WTC11 (cell line): ENCODE measurements around the gene CCBE1.

Source experiments
- CREM ChIP-seq: sonication (generic); formaldehyde crosslinking; IDR thresholded peaks from 2 replicates; pipeline ENCODE4 v1.8.1; 2022; ENCODE audit warnings: mild to moderate bottlenecking, missing genetic modification reagents, moderate library complexity
- MYBL2 ChIP-seq: sonication (generic); formaldehyde crosslinking; IDR thresholded peaks from 2 replicates; pipeline ENCODE4 v1.8.1; 2023; ENCODE audit warnings: mild to moderate bottlenecking, moderate library complexity, missing genetic modification reagents
- RELA ChIP-seq: sonication (generic); formaldehyde crosslinking; IDR thresholded peaks from 2 replicates; pipeline ENCODE4 v1.8.1; 2022; ENCODE audit warnings: missing genetic modification reagents, mild to moderate bottlenecking, borderline replicate concordance
- TEAD1 ChIP-seq: sonication (generic); formaldehyde crosslinking; IDR thresholded peaks from 2 replicates; pipeline ENCODE4 v1.8.0; 2022; ENCODE audit warnings: mild to moderate bottlenecking, missing genetic modification reagents
- TEAD4 ChIP-seq: sonication (generic); formaldehyde crosslinking; IDR thresholded peaks from 2 replicates; pipeline ENCODE4 v1.8.0; 2022; ENCODE audit warnings: mild to moderate bottlenecking, missing genetic modification reagents
- ZBTB21 ChIP-seq: sonication (generic); formaldehyde crosslinking; IDR thresholded peaks from 2 replicates; pipeline ENCODE4 v1.8.1; 2023; ENCODE audit warnings: mild to moderate bottlenecking, missing genetic modification reagents, borderline replicate concordance
- ZNF416 ChIP-seq: fragments of 250-450 bp; sonication (Bioruptor Pico); IDR thresholded peaks from 2 replicates; pipeline ENCODE4 v1.9.0; 2021; ENCODE audit warnings: mild to moderate bottlenecking, inconsistent platforms
- TF ChIP-seq, protein P1 (sequence below): fragments of 200-600 bp; IDR thresholded peaks from 2 replicates; pipeline ENCODE4 v1.8.0; 2022; ENCODE audit warnings: antibody characterized with exemption
- TF ChIP-seq, protein P2 (sequence below): sonication (generic); formaldehyde crosslinking; IDR thresholded peaks from 2 replicates; pipeline ENCODE4 v1.8.0; 2022; ENCODE audit warnings: missing genetic modification reagents
- TF ChIP-seq, protein P3 (sequence below): sonication (generic); formaldehyde crosslinking; IDR thresholded peaks from 2 replicates; pipeline ENCODE4 v1.8.0; 2022; ENCODE audit warnings: mild to moderate bottlenecking, missing genetic modification reagents
- TF ChIP-seq, protein P4 (sequence below): sonication (generic); formaldehyde crosslinking; IDR thresholded peaks from 2 replicates; pipeline ENCODE4 v1.8.1; 2022; ENCODE audit warnings: mild to moderate bottlenecking, missing genetic modification reagents, moderate library complexity, borderline replicate concordance
- TF ChIP-seq, protein P5 (sequence below): sonication (generic); formaldehyde crosslinking; IDR thresholded peaks from 2 replicates; pipeline ENCODE4 v1.8.0; 2022; ENCODE audit warnings: mild to moderate bottlenecking, missing genetic modification reagents

DNA sequence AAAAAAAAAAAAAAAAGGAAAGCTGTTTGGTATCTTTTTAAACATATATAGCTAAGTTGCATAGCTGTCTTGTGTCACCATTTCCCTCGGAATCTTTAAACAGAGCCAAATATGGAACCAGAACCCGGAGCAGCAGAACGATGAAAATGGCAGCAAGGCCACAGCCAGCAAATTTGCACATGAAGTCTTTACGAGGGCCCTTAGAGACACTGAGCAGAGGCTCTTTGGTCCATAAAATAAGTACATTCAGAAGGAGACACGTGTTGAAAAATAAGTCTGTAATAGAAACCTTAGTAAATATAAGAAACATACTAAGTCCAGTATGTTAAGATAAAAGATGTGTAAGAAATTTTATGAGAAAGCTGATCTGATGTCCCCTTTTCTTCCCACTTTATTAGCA lies 16.2 kb downstream of the CCBE1 start:
- TF ChIP-seq, protein P1, sequence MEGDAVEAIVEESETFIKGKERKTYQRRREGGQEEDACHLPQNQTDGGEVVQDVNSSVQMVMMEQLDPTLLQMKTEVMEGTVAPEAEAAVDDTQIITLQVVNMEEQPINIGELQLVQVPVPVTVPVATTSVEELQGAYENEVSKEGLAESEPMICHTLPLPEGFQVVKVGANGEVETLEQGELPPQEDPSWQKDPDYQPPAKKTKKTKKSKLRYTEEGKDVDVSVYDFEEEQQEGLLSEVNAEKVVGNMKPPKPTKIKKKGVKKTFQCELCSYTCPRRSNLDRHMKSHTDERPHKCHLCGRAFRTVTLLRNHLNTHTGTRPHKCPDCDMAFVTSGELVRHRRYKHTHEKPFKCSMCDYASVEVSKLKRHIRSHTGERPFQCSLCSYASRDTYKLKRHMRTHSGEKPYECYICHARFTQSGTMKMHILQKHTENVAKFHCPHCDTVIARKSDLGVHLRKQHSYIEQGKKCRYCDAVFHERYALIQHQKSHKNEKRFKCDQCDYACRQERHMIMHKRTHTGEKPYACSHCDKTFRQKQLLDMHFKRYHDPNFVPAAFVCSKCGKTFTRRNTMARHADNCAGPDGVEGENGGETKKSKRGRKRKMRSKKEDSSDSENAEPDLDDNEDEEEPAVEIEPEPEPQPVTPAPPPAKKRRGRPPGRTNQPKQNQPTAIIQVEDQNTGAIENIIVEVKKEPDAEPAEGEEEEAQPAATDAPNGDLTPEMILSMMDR: no peak
- TF ChIP-seq, protein P2, sequence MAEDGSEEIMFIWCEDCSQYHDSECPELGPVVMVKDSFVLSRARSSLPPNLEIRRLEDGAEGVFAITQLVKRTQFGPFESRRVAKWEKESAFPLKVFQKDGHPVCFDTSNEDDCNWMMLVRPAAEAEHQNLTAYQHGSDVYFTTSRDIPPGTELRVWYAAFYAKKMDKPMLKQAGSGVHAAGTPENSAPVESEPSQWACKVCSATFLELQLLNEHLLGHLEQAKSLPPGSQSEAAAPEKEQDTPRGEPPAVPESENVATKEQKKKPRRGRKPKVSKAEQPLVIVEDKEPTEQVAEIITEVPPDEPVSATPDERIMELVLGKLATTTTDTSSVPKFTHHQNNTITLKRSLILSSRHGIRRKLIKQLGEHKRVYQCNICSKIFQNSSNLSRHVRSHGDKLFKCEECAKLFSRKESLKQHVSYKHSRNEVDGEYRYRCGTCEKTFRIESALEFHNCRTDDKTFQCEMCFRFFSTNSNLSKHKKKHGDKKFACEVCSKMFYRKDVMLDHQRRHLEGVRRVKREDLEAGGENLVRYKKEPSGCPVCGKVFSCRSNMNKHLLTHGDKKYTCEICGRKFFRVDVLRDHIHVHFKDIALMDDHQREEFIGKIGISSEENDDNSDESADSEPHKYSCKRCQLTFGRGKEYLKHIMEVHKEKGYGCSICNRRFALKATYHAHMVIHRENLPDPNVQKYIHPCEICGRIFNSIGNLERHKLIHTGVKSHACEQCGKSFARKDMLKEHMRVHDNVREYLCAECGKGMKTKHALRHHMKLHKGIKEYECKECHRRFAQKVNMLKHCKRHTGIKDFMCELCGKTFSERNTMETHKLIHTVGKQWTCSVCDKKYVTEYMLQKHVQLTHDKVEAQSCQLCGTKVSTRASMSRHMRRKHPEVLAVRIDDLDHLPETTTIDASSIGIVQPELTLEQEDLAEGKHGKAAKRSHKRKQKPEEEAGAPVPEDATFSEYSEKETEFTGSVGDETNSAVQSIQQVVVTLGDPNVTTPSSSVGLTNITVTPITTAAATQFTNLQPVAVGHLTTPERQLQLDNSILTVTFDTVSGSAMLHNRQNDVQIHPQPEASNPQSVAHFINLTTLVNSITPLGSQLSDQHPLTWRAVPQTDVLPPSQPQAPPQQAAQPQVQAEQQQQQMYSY (CRISPR knock-in tag): no peak
- TF ChIP-seq TEAD1 (CRISPR knock-in tag): no peak
- TF ChIP-seq, protein P3, sequence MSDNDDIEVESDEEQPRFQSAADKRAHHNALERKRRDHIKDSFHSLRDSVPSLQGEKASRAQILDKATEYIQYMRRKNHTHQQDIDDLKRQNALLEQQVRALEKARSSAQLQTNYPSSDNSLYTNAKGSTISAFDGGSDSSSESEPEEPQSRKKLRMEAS (CRISPR knock-in tag): no peak
- no peak for TF ChIP-seq CREM (CRISPR knock-in tag)
- no peak for TF ChIP-seq RELA
- TF ChIP-seq MYBL2 (CRISPR knock-in tag): no peak
- TF ChIP-seq, protein P4, sequence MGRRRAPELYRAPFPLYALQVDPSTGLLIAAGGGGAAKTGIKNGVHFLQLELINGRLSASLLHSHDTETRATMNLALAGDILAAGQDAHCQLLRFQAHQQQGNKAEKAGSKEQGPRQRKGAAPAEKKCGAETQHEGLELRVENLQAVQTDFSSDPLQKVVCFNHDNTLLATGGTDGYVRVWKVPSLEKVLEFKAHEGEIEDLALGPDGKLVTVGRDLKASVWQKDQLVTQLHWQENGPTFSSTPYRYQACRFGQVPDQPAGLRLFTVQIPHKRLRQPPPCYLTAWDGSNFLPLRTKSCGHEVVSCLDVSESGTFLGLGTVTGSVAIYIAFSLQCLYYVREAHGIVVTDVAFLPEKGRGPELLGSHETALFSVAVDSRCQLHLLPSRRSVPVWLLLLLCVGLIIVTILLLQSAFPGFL (CRISPR knock-in tag): no peak
- TF ChIP-seq TEAD4 (CRISPR knock-in tag): no peak
- TF ChIP-seq, protein P5, sequence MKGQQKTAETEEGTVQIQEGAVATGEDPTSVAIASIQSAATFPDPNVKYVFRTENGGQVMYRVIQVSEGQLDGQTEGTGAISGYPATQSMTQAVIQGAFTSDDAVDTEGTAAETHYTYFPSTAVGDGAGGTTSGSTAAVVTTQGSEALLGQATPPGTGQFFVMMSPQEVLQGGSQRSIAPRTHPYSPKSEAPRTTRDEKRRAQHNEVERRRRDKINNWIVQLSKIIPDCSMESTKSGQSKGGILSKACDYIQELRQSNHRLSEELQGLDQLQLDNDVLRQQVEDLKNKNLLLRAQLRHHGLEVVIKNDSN: no peak
- no peak for TF ChIP-seq ZNF416
- TF ChIP-seq ZBTB21 (CRISPR knock-in tag): no peak
